GM12873 (cell line): ENCODE data around the gene CHST10.

Experiments used
- CTCF ChIP-seq: IDR thresholded peaks from 2 replicates; pipeline ENCODE4 v1.5.1; 2012; ENCODE audit warnings: low read depth, mild to moderate bottlenecking, moderate library complexity, low read length, control low read depth; ENCODE audit not compliant: insufficient read depth; ENCODE audit errors: missing control alignments

CHST10 gene

GRCh38 chr2:100407073-100407472, 10.4 kb downstream of the CHST10 start:
- TF ChIP-seq CTCF: no peak

- TF ChIP-seq CTCF: no peak
Measured at GRCh38 chr2:100406120-100406508, 11.4 kb downstream of the CHST10 start.

- no peak for TF ChIP-seq CTCF
Measured at GRCh38 chr2:100405403-100406119, 11.9 kb downstream of the CHST10 start.

GRCh38 chr2:100404411-100404810, 13.1 kb downstream of the CHST10 start:
- TF ChIP-seq CTCF: no peak

GRCh38 chr2:100403722-100404121, 13.7 kb downstream of the CHST10 start:
- no peak for TF ChIP-seq CTCF

- no peak for TF ChIP-seq CTCF
Measured at GRCh38 chr2:100401268-100401667, 16.2 kb downstream of the CHST10 start.

- no peak for TF ChIP-seq CTCF
Measured at GRCh38 chr2:100399714-100400113, 17.8 kb downstream of the CHST10 start.
